HepG2 (cell line): ENCODE measurements around the gene TRAPPC12. TPM values are rescaled to one million over a fixed set of nuclear protein-coding genes. Genes with fewer than 3 reads are reported as not detected.

Experiments used
- BRD4 ChIP-seq: sonication (generic); formaldehyde crosslinking; IDR thresholded peaks from 2 replicates; pipeline ENCODE4 v1.4.0; 2020; ENCODE audit warnings: missing genetic modification reagents
- DNMT1 ChIP-seq: sonication (generic); formaldehyde crosslinking; IDR thresholded peaks from 2 replicates; pipeline ENCODE4 v1.5.1; 2020; ENCODE audit warnings: mild to moderate bottlenecking, missing genetic modification reagents
- ETV5 ChIP-seq: IDR thresholded peaks from 2 replicates; pipeline ENCODE4 v1.6.1; 2018; ENCODE audit warnings: missing biosample characterization, missing genetic modification reagents, inconsistent platforms, borderline replicate concordance
- HDAC2 ChIP-seq: sonication (generic); formaldehyde crosslinking; IDR thresholded peaks from 2 replicates; pipeline ENCODE4 v1.4.0; 2020; ENCODE audit warnings: missing genetic modification reagents
- KLF9 ChIP-seq: IDR thresholded peaks from 2 replicates; pipeline ENCODE4 v1.6.1; 2016; ENCODE audit warnings: low read depth
- NFYB ChIP-seq: sonication (generic); formaldehyde crosslinking; IDR thresholded peaks from 2 replicates; pipeline ENCODE4 v1.4.0; 2020; ENCODE audit warnings: missing genetic modification reagents
- NR2C2 ChIP-seq: sonication (generic); formaldehyde crosslinking; IDR thresholded peaks from 2 replicates; pipeline ENCODE4 v1.4.0; 2020; ENCODE audit warnings: missing genetic modification reagents, mild to moderate bottlenecking, moderate library complexity, borderline replicate concordance
- ONECUT2 ChIP-seq: sonication (generic); formaldehyde crosslinking; IDR thresholded peaks from 2 replicates; pipeline ENCODE4 v1.4.0; 2020; ENCODE audit warnings: missing genetic modification reagents
- PHF8 ChIP-seq: sonication (generic); formaldehyde crosslinking; IDR thresholded peaks from 2 replicates; pipeline ENCODE4 v1.5.0; 2020; ENCODE audit warnings: missing genetic modification reagents
- SNAI1 ChIP-seq: sonication (generic); formaldehyde crosslinking; IDR thresholded peaks from 2 replicates; pipeline ENCODE4 v1.5.0; 2020; ENCODE audit warnings: mild to moderate bottlenecking, missing genetic modification reagents, borderline replicate concordance
- STAG1 ChIP-seq: sonication (generic); formaldehyde crosslinking; IDR thresholded peaks from 2 replicates; pipeline ENCODE4 v1.4.0; 2020; ENCODE audit warnings: missing genetic modification reagents
- ZFP62 ChIP-seq: sonication (generic); formaldehyde crosslinking; IDR thresholded peaks from 2 replicates; pipeline ENCODE4 v1.4.0; 2020; ENCODE audit warnings: missing genetic modification reagents
- ZKSCAN8 ChIP-seq: IDR thresholded peaks from 2 replicates; pipeline ENCODE4 v1.6.1; 2016; ENCODE audit warnings: borderline replicate concordance, missing genetic modification reagents, missing compliant biosample characterization
- ZNF121 ChIP-seq: sonication (generic); formaldehyde crosslinking; IDR thresholded peaks from 2 replicates; pipeline ENCODE4 v1.5.0; 2020; ENCODE audit warnings: mild to moderate bottlenecking, missing genetic modification reagents
- ZNF124 ChIP-seq: sonication (generic); formaldehyde crosslinking; IDR thresholded peaks from 2 replicates; pipeline ENCODE4 v1.4.0; 2020; ENCODE audit warnings: missing genetic modification reagents
- ZNF207 ChIP-seq: fragments of 450-650 bp; IDR thresholded peaks from 2 replicates; pipeline ENCODE4 v1.6.1; 2016; ENCODE audit warnings: antibody characterized with exemption, borderline replicate concordance
- ZNF264 ChIP-seq: sonication (generic); formaldehyde crosslinking; IDR thresholded peaks from 2 replicates; pipeline ENCODE4 v1.4.0; 2020; ENCODE audit warnings: missing genetic modification reagents
- ZNF333 ChIP-seq: sonication (generic); formaldehyde crosslinking; IDR thresholded peaks from 2 replicates; pipeline ENCODE4 v1.4.0; 2020; ENCODE audit warnings: mild to moderate bottlenecking, missing genetic modification reagents, borderline replicate concordance
- ZNF713 ChIP-seq: sonication (generic); formaldehyde crosslinking; IDR thresholded peaks from 2 replicates; pipeline ENCODE4 v1.4.0; 2020; ENCODE audit warnings: mild to moderate bottlenecking, missing genetic modification reagents
- polyA plus RNA-seq, 8 experiments: library from polyadenylated mRNA; depleted of rRNA in 3 of 8; stranded (reverse) in 7 of 8; unstranded in 1 of 8; fragments of >200 nt; fragmentation: Illumina TruSeq in 4 of 8; extraction: Trizol in 4 of 8; gene quantifications; 2 replicates each; pipeline versions ENCODE4 v1.2.1 to v1.2.3, GENCODE V29; 2011 to 2016; ENCODE audit warnings: low read depth in 4 of 8, missing spikeins in 1 of 8, mixed read lengths in 1 of 8; ENCODE audit not compliant: insufficient read depth in 1 of 8
- total RNA-seq, 5 experiments: library from RNA; depleted of rRNA; stranded (reverse); fragments of >200 nt; fragmentation: Illumina TruSeq; extraction: Trizol; gene quantifications; 2 replicates each; pipeline ENCODE4 v1.2.3, GENCODE V29; 2016; ENCODE audit warnings: low read depth in 1 of 5
- TF ChIP-seq, protein P1 (sequence below): sonication (generic); formaldehyde crosslinking; IDR thresholded peaks from 2 replicates; pipeline ENCODE4 v1.5.0; 2020; ENCODE audit warnings: mild to moderate bottlenecking, missing genetic modification reagents
- TF ChIP-seq, protein P2 (sequence below): sonication (generic); formaldehyde crosslinking; IDR thresholded peaks from one replicate; pipeline ENCODE4 v1.5.1; 2020; ENCODE audit warnings: mild to moderate bottlenecking, missing genetic modification reagents; ENCODE audit errors: not compliant biosample characterization

TRAPPC12 gene
- total and polyA plus RNA-seq, 2 of the 13 experiments (the other 11 are each of a cell fraction or from before 2014, with no cell fraction given): 46.4 to 97.7 TPM

DNA sequence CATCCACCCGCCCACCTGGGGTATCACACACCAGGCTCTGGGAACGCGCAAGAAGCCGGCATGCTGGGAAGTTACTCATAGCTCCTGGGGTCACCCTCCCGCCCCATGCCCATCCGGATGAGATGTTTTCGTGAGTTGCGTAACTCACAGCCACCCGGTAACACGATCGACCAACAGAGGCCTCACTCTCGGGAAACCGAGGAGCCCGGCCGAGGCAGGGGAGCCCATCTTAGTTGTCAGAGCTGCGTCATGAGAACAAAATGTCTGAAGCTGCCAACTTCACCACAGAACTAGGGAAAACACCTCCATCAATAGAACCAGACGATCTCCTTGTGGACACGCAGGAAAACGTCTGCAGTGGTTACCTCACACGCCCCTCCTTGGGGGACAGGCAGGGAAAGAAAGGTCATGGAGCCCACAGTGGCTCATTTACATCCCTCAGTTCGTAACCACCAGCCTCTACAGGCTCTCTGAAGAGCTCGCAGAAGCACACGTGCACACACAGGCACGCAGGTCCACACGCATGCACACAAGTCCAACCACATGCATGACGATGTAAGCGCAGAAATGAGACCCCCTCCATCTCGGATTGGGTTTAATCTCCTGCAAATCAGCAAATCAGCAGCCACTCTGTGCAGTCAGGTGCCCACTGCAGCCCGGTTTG lies 113.6 kb downstream of the TRAPPC12 start (continued):
- TF ChIP-seq ZNF207 (no peak), ETV5 (CRISPR knock-in tag) (peak; percentile 82), ZNF121 (no peak), ZKSCAN8 (CRISPR knock-in tag) (0 out of 2 replicates have a peak, but pooled peaks have one; percentile 64), ONECUT2 (CRISPR knock-in tag) (no peak), ZNF124 (CRISPR knock-in tag) (peak; percentile 21; the same call in 1 of the 2 replicates), DNMT1 (no peak), ZFP62 (CRISPR knock-in tag) (no peak), ZNF333 (CRISPR knock-in tag) (0 out of 2 replicates have a peak, but pooled peaks have one; percentile 4), NR2C2 (peak; percentile 72), HDAC2 (CRISPR knock-in tag) (peak; percentile 79), SNAI1 (CRISPR knock-in tag) (no peak), STAG1 (CRISPR knock-in tag) (peak; percentile 35; the same call in 1 of the 2 replicates), ZNF713 (CRISPR knock-in tag) (0 out of 2 replicates have a peak, but pooled peaks have one; percentile 48), NFYB (CRISPR knock-in tag) (no peak), BRD4 (CRISPR knock-in tag) (no peak), PHF8 (CRISPR knock-in tag) (no peak), KLF9 (CRISPR knock-in tag) (no peak), ZNF264 (no peak)
- TF ChIP-seq, protein P1, sequence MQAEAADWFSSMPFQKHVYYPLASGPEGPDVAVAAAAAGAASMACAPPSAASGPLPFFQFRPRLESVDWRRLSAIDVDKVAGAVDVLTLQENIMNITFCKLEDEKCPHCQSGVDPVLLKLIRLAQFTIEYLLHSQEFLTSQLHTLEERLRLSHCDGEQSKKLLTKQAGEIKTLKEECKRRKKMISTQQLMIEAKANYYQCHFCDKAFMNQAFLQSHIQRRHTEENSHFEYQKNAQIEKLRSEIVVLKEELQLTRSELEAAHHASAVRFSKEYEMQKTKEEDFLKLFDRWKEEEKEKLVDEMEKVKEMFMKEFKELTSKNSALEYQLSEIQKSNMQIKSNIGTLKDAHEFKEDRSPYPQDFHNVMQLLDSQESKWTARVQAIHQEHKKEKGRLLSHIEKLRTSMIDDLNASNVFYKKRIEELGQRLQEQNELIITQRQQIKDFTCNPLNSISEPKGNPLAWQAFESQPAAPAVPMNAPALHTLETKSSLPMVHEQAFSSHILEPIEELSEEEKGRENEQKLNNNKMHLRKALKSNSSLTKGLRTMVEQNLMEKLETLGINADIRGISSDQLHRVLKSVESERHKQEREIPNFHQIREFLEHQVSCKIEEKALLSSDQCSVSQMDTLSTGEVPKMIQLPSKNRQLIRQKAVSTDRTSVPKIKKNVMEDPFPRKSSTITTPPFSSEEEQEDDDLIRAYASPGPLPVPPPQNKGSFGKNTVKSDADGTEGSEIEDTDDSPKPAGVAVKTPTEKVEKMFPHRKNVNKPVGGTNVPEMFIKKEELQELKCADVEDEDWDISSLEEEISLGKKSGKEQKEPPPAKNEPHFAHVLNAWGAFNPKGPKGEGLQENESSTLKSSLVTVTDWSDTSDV (CRISPR knock-in tag): no peak
- TF ChIP-seq, protein P2, sequence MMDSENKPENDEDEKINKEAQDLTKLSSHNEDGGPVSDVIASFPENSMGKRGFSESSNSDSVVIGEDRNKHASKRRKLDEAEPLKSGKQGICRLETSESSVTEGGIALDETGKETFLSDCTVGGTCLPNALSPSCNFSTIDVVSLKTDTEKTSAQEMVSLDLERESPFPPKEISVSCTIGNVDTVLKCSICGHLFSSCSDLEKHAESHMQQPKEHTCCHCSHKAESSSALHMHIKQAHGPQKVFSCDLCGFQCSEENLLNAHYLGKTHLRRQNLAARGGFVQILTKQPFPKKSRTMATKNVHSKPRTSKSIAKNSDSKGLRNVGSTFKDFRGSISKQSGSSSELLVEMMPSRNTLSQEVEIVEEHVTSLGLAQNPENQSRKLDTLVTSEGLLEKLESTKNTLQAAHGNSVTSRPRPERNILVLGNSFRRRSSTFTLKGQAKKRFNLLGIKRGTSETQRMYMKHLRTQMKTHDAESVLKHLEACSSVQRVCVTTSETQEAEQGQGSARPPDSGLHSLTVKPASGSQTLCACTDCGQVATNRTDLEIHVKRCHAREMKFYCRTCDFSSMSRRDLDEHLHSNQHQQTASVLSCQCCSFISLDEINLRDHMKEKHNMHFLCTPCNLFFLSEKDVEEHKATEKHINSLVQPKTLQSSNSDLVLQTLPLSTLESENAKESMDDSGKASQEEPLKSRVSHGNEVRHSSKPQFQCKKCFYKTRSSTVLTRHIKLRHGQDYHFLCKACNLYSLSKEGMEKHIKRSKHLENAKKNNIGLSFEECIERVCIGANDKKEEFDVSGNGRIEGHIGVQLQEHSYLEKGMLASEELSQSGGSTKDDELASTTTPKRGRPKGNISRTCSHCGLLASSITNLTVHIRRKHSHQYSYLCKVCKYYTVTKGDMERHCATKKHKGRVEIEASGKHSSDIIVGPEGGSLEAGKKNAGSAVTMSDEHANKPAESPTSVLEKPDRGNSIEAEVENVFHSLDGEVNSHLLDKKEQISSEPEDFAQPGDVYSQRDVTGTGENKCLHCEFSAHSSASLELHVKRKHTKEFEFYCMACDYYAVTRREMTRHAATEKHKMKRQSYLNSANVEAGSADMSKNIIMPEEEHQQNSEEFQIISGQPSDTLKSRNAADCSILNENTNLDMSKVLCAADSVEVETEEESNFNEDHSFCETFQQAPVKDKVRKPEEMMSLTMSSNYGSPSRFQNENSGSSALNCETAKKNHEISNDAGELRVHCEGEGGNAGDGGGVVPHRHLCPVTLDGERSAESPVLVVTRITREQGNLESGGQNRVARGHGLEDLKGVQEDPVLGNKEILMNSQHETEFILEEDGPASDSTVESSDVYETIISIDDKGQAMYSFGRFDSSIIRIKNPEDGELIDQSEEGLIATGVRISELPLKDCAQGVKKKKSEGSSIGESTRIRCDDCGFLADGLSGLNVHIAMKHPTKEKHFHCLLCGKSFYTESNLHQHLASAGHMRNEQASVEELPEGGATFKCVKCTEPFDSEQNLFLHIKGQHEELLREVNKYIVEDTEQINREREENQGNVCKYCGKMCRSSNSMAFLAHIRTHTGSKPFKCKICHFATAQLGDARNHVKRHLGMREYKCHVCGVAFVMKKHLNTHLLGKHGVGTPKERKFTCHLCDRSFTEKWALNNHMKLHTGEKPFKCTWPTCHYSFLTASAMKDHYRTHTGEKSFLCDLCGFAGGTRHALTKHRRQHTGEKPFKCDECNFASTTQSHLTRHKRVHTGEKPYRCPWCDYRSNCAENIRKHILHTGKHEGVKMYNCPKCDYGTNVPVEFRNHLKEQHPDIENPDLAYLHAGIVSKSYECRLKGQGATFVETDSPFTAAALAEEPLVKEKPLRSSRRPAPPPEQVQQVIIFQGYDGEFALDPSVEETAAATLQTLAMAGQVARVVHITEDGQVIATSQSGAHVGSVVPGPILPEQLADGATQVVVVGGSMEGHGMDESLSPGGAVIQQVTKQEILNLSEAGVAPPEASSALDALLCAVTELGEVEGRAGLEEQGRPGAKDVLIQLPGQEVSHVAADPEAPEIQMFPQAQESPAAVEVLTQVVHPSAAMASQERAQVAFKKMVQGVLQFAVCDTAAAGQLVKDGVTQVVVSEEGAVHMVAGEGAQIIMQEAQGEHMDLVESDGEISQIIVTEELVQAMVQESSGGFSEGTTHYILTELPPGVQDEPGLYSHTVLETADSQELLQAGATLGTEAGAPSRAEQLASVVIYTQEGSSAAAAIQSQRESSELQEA: no peak
